ENCODE measurements around the gene CD81.

DNA sequence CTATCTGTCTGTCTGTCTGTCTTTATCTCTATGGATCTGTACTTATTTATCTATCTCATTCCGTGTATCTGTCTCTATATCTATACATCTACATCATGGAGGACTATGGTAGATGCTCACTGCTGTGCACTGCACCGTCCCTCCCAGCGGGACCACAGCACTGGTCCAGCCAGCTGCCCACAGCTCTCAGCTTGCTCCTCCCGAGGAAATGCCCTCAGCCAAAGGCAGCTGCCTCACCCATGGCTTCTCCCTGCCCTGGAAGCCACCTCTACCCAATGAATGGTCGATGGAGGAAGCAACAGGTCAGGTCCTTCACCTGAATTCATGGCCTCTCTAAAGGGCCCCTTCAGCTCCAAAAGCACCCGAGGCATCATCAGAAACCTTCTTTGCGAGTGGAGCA, 14.7 kb upstream of the CD81 start:
- TF ChIP-seq, protein P1, sequence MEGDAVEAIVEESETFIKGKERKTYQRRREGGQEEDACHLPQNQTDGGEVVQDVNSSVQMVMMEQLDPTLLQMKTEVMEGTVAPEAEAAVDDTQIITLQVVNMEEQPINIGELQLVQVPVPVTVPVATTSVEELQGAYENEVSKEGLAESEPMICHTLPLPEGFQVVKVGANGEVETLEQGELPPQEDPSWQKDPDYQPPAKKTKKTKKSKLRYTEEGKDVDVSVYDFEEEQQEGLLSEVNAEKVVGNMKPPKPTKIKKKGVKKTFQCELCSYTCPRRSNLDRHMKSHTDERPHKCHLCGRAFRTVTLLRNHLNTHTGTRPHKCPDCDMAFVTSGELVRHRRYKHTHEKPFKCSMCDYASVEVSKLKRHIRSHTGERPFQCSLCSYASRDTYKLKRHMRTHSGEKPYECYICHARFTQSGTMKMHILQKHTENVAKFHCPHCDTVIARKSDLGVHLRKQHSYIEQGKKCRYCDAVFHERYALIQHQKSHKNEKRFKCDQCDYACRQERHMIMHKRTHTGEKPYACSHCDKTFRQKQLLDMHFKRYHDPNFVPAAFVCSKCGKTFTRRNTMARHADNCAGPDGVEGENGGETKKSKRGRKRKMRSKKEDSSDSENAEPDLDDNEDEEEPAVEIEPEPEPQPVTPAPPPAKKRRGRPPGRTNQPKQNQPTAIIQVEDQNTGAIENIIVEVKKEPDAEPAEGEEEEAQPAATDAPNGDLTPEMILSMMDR (IDR thresholded peaks at IDR 0.05), result no peak
- TF ChIP-seq POLR2AphosphoS5 (IDR thresholded peaks at IDR 0.05), result no peak
- no peak for TF ChIP-seq POLR2A (IDR thresholded peaks at IDR 0.05)
- TF ChIP-seq EP300 (IDR thresholded peaks at IDR 0.05), result no peak

Measured in gastroesophageal sphincter (tissue), 3 donors.